Measurements from ENCODE around the gene BABAM2.

Gene BABAM2

DNA sequence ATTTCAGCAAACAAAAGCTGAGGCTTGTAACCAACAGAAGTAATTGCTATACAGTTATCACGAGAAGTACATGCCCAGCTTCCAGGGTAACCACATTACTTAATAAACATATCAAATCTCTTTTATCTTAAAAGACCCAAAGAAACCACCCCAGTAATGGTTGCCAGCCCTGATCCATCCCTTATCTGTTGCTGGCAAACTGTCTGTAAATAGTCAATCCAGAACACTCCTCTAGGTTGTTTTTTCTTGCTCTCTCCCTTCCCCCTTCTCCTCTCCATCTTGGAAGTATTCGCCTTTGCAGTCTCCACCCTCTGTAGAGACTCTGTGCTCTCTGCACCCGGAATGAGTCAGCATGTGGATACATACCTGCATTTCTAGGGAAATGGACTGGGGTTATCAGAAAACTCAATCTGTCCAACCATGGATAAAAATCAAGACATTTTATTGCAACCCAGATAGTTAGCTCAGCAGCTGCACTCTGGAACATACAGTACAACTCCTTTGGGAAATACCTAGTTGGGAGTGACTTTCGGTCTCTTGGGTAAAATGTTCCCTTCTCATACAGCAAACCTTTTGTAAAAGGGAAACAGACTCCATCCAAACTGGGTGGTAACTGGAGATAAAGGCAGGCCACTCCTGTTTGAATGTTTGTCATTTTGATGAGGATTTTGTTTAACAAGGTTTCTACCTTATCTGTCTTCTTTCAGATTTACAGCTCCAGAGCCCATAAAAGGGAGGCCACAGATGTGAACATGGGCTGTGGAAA lies 378.7 kb downstream of the BABAM2 start:
- no peak for DNase-seq

- DNase-seq, result no peak
Measured at GRCh38 chr2:28270456-28271152, 380.1 kb downstream of the BABAM2 start.

GRCh38 chr2:28271231-28271918 lies 380.8 kb downstream of the BABAM2 start:
- no peak for DNase-seq

DNA sequence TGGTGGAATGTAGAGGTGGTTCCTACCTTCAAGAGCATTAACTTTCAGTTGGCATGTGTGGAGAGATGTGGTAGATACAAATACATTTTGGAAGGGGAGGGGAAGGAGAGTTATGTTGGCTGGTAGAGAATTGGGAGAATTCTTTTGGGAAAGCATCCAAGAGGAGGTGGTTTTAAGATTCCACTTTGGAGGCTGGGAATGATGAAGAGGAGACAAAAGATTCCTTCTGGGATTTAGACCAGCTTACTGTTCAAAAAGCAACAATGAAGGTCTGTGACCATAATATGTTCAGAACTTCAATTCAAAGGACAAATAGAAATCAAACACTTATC lies 381.4 kb downstream of the BABAM2 start:
- DNase-seq, result no peak

- no peak for DNase-seq
Measured at GRCh38 chr2:28273751-28274150, 383.2 kb downstream of the BABAM2 start.

GRCh38 chr2:28274911-28275685 lies 384.6 kb downstream of the BABAM2 start:
- DNase-seq, result no peak

GRCh38 chr2:28276076-28276618 lies 385.6 kb downstream of the BABAM2 start:
- DNase-seq, result no peak

- DNase-seq, result no peak
Measured at GRCh38 chr2:28276807-28277206, 386.3 kb downstream of the BABAM2 start.

GRCh38 chr2:28277466-28277865 lies 386.9 kb downstream of the BABAM2 start:
- no peak for DNase-seq

GRCh38 chr2:28279371-28279770 lies 388.8 kb downstream of the BABAM2 start:
- DNase-seq, result no peak

GRCh38 chr2:28280619-28281018 lies 390.1 kb downstream of the BABAM2 start:
- no peak for DNase-seq

- DNase-seq, result no peak
Measured at GRCh38 chr2:28281739-28282138, 391.2 kb downstream of the BABAM2 start.

DNA sequence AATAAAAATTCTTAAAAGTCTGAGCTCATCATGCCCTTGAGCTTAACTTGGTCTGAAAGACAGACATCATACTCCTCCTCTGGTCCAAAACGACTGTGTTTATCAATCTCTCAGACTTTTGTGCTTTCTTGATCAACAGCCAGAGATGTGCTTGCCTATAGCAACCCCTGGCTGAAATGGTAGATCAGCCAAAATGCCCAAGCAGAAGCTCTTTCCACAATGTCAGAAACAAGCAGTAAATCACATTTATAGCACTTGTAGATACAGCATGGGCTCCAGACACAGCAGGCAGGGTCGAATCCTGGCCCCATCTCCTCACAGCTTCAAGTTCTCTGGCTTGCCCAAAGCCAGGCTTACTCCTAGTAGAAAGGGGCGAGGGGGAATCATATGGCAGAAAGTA lies 391.7 kb downstream of the BABAM2 start:
- DNase-seq, result no peak

DNA sequence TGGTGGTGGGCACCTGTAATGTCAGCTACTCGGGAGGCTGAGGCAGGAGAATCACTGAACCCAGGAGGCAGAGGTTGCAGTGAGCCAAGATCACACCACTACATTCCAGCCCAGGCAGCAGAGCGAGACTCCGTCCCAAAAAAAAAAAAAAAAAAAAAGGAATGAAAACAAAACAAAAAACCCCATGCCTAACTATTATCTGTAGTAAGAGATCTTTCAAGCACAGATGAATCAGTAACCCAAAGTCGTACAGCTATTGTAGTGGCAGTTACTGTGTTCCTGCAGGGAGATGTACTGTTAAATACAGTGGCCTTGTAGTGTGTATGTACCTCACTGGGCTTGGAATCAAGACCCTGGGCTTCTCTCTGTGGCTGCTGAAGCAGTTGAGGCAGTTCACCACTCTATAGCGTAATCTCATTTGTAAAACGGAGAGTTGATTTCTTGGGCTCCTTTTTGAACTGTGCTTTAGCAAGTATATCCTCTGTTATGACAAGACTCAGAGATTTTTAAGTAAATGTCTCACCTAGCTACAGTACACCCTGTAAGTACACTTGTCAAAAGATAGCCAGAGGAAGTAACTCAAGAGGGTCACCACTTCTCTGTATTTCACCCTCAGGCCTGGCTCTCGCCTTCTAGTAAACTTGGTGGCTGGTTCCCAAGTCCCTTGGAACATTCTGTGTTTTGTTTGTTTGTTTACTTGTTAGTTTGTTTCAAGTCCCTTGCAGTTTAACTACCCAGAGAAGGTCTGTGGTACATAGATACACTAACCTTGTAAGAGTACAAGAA lies 392.5 kb downstream of the BABAM2 start:
- no peak for DNase-seq

GRCh38 chr2:28283861-28284260 lies 393.3 kb downstream of the BABAM2 start:
- no peak for DNase-seq

DNA sequence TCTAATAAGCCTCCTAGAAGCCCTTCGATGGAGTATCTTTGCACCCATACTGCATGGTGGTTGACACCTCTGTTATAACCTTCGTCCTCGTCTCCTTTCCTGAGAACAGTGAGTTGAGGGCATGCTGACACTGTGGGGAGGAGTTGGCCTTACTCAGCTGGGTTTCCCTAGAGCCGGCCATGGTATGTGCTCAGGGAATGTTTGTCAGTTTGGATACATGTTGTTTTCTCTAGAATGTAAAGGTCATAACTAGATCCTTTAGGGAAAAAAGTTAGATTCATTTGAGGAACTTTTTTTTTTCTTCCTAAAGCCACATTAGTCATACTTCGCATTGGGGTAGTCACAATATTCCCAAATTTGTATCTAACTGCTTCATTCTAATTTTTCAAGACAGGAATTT lies 396.1 kb downstream of the BABAM2 start:
- no peak for DNase-seq

- no peak for DNase-seq
Measured at GRCh38 chr2:28287256-28287915, 396.9 kb downstream of the BABAM2 start.

DNA sequence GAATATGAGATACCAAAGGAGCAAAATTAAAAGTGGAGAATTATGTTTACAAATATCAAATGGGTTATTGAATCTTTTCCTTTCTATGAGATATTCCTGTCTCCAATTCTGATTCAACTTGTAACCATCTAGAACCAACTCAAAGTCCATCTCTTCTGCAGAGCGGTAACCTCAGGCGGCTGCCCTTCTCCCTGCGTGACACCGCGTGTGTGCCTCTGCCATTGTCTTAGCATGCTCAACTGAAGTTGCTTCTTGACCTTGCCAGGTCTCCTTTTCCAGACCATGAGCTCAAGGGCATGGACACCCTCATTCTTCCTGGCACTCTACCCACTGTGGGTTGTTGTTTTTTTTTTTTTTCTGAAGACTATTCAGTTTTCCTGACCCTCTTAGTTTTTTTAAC lies 398.1 kb downstream of the BABAM2 start:
- DNase-seq, result no peak

- DNase-seq, result no peak
Measured at GRCh38 chr2:28291811-28292440, 401.4 kb downstream of the BABAM2 start.

GRCh38 chr2:28292491-28292890 lies 402.0 kb downstream of the BABAM2 start:
- no peak for DNase-seq

DNA sequence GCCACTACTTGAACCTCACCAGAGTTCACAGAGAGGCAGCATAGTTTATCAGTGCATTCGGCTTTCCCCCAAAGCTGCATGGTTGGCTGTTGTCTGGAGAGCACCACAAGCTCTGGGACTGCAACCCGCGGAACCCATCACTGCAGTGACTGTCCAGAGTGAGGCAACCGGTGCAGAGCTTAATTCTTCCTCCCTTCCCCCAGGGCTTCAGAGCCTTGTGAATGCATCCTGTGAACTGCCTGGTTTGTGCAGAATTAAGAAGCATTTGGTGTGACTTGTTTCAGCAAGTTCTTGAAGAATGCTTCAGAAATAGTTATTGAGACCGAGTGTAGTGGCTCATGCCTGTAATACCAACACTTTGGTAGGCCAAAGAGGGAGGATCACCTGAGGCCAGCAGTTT lies 402.9 kb downstream of the BABAM2 start:
- DNase-seq, result no peak
